Fibroblast of skin of scalp (primary cell): ENCODE results near the gene RHBDD2.
A peak's percentile ranks its signal among the peaks of the same experiment; 100 is the strongest.
"Not testable (repeated sequence)": the region's sequence is repeated elsewhere in the genome, so short reads cannot be mapped to it uniquely, and the experiment has no call there.

Source experiments
- DNase-seq: peaks from one replicate; pipeline ENCODE4 v3.0.0-alpha.2; 2013

Gene RHBDD2

GRCh38 chr7:75866489-75867389 is 12.1 kb upstream of the RHBDD2 start:
- DNase-seq, result peak; percentile 72

GRCh38 chr7:75867390-75867717 is 11.5 kb upstream of the RHBDD2 start:
- DNase-seq, result no peak

- no peak for DNase-seq
Measured at GRCh38 chr7:75868153-75868552, 10.7 kb upstream of the RHBDD2 start.

GRCh38 chr7:75869776-75870379 is 9.0 kb upstream of the RHBDD2 start:
- no peak for DNase-seq

GRCh38 chr7:75870557-75871161 is 8.2 kb upstream of the RHBDD2 start:
- no peak for DNase-seq

GRCh38 chr7:75872073-75872782 is 6.6 kb upstream of the RHBDD2 start:
- DNase-seq, result peak; percentile 29

GRCh38 chr7:75874180-75874579 is 4.7 kb upstream of the RHBDD2 start:
- not testable (repeated sequence) for DNase-seq

- DNase-seq, result no peak
Measured at GRCh38 chr7:75875113-75876080, 3.4 kb upstream of the RHBDD2 start.

- DNase-seq, result no peak
Measured at GRCh38 chr7:75876126-75876881, 2.5 kb upstream of the RHBDD2 start.

- no peak for DNase-seq
Measured at GRCh38 chr7:75878312-75878768, 494 bp upstream of the RHBDD2 start.

- DNase-seq, result peak; percentile 29
Measured at GRCh38 chr7:75879771-75880184, 944 bp downstream of the RHBDD2 start.

GRCh38 chr7:75880242-75880641 is 1.4 kb downstream of the RHBDD2 start:
- no peak for DNase-seq

GRCh38 chr7:75881436-75882095 is 2.7 kb downstream of the RHBDD2 start:
- DNase-seq, result no peak

GRCh38 chr7:75883265-75883824 is 4.5 kb downstream of the RHBDD2 start:
- not testable (repeated sequence) for DNase-seq

- DNase-seq, result no peak
Measured at GRCh38 chr7:75884476-75884875, 5.6 kb downstream of the RHBDD2 start.

- no peak for DNase-seq
Measured at GRCh38 chr7:75885036-75885435, 6.2 kb downstream of the RHBDD2 start.

- no peak for DNase-seq
Measured at GRCh38 chr7:75887669-75888369, 9.0 kb downstream of the RHBDD2 start.

- no peak for DNase-seq
Measured at GRCh38 chr7:75888464-75889222, 9.8 kb downstream of the RHBDD2 start.
